GF-D8 (cell line): ENCODE data around the gene CELF4.

Experiments used
- DNase-seq: peaks from one replicate; lab custom pipeline; 2025; lab: John Stamatoyannopoulos, UW

The CELF4 gene

DNA sequence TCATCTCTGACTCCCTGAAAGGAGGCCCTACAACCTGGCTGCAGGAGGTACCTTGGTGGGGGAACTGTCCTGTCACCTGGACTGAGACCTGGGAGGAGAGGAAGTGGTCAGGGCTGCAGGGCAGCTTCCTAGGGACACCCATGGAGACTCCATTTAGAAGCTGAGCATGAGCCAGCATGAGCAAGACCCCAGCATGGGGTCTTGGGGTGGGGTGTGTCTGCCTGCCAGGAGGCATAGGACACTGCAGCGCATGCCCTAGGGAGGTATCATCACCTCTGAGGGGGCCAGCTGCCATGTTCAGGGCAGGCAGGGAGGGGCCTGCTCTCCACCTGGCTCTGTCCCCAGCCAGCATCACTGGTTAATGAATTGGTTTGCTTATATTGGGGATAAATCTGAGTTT lies 249.7 kb downstream of the CELF4 start:
- DNase-seq, result no peak

DNA sequence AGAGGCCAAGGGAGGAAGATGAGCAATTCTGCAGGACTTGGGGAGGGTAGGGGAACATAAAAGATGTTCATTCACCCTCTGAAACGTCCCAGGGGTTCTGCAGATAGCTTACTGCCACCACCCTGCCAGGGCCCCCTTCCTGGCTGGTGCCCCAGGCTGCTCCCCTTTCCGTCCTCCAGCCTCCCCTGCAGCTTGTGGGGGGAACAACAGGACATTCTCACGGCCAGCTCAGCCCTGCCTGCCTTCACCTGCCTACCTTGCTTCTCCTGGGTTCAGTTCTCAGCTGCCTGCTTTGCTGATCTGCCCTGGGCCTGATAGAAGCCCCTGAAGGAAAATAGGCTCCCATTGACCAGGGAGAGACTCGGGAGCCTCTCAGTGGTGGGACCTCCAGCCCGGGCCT lies 251.1 kb downstream of the CELF4 start:
- DNase-seq, result no peak

DNA sequence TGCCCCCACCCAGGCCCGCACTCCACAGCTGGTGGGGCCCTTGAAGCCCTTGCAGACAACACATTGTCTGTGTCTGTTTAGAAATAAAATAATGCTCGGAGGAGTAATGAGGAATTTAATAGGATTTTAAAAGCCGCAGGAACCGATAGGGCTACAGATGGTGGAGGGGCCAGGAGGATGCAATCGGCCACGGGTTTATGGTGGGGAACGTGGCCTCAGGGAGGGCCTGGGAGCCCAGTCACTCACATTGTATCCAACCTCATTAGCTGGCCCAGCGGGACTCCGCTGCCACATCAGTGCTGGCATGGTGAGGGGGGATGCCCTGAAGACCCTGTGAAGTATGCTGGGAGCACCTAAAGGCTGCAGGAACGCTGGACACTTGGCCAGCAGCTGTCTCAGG lies 252.0 kb downstream of the CELF4 start:
- DNase-seq, result no peak

DNA sequence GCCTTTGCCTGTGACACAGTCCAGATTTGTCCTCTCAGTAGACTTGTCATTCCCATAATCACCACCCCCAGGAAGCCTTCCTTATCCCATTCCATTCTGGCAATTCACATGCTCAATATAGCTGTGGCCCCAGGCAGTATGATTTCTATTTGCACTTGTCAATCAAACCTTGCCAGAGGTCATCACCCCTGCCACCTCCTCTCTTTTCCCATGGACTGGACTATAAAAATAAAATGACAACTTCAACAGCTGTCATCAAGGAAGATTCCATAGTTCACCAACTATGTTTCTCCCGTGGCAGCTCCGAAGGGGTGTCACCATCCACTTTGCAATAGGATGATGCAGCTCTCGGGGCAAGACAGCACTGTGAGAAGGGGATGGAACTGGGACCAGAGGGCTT lies 255.7 kb downstream of the CELF4 start:
- DNase-seq, result no peak

DNA sequence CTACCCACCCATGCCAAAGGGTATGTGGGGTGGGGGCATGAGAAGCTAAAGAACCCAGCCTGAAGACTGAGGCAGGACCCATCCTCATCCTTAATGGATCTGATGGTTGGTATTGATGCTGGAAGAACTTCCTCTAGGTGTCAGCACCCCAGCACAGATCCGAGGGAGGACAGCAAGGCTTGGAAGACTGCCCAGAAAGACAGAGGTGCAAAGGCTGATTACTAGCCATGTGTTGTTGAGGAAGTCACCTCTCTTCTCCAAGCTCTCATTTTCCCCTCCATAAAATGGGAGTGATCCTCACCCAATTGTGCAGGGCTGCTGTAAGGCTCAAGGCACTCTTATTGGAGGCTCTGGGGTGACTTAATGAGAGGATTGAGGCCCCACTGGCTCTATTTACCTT lies 256.5 kb downstream of the CELF4 start:
- no peak for DNase-seq

DNA sequence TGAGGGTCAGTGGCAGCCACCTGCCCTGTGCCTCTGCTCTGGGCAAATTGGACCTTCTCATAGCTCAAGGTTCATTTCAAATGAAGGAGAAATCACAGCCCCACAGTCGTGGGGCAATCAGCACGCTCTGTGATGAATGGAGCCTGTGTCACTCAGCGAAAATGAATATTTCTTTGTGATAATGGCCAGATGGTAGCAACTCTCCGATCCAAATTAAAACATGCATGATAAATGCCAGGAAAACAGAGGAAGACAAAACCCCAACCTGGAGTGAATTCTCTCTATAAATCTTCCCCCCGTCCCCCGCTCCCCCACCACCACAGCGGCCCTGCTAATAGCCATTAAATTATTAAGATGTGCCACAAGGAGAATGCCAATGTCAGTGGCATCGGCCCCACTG lies 258.4 kb downstream of the CELF4 start:
- no peak for DNase-seq

DNA sequence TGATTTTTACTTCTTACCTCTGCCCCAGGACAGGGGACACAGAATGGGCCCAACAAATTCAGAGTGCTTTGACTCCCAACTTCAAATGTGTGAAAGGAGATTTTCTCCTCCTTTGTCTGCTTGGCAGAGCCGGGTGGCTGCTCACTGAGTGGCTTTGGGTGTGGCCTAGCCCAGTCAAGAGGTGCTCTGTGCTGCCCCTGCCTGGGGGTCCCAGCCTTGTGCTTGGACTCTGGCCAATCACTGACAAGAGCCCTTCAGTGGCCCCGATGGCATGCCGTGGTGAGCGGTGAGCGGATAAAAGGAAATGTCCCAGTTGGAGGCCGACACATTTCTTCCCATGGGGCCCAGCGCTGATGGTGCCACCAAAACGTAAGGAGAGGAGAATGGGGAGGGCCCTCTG lies 259.2 kb downstream of the CELF4 start:
- DNase-seq, result no peak

DNA sequence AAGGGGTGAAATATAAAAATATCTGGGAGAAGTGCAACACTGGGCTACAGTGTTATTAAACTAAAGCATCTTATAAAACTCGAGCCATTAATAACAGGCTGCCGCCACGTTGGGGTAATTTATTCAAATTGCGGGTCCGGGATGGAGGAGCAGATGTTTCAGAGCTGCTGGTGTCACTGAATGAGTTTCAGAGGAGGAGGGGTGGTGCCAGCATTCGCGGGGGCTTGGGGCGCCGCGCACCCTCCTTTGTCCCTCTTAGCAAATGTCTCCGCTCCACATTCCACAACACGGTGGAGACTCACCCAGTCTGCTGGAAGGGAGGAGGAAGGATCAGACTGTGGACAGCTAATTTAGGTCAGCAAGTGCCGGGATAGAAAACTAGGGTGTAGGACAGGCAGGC lies 260.5 kb downstream of the CELF4 start:
- no peak for DNase-seq

DNA sequence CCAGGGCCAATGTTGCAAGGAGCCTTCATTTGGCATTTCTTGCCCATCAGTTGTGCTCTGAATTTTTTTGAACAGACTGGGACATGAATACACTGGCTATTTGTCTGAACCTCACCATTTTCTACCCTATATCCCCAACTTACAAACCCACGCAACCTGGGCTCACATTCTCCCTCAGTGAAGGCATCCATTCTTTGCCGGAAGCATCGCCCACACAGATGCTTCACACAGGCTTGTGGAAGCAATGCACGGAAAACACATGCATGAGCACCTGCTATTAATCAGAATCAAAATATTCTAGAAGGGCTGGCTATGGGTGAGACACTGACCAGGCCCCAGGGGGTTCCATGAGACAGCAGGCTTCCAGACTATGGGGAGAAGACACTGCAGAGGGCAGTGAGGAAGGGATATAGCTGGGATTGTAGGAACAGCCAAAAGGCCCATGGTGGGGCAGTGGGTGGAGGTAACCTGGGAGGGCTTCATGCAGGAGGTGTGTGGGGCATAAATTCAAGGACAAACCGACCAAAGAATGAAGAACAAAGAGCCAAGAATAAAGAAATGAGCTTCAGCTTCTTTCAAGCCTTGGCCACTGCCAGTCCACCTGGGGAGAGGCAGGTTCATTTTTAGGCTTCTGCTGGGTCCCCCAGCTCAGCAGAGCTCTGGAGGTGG lies 261.5 kb downstream of the CELF4 start:
- DNase-seq, result no peak

DNA sequence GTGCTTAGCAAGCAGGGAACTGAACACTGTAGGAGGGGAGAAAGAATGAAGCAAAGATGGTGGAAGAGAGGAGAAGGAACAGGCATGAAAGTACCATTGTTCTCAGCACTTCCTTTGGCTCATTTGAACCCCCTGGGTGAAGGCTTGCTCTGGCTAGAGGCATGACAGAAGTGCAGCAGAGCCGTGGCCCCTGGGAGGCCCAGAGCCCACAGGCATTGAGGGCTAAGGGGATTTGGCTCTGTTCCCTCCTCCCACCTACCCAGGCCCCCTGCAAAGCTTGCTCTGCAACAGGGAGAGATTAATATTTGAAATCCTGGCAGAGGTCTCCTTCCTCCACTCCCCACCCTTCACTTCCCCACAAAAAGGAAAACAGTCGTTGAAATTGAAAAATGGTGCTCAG lies 262.6 kb downstream of the CELF4 start:
- DNase-seq, result no peak

DNA sequence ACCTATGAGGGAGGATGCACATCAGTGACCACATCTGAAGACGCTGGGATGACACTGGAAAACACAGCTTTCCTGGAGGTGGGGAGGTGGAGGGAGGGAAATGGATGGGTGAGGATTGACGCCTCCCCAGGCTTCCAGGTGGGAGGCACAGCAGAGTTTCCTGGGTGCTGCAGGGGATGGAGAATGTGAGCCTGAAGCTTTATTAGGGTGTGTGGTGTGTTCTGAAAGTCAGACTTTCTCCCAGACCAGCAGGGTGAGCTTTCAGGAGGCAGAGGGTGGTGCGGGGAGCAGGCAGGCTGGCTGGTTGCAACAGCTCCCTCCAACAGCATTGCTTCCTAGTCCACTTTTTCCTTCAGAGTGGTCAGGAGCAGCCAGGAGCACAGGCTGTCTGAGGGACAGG lies 263.1 kb downstream of the CELF4 start:
- DNase-seq, result no peak

DNA sequence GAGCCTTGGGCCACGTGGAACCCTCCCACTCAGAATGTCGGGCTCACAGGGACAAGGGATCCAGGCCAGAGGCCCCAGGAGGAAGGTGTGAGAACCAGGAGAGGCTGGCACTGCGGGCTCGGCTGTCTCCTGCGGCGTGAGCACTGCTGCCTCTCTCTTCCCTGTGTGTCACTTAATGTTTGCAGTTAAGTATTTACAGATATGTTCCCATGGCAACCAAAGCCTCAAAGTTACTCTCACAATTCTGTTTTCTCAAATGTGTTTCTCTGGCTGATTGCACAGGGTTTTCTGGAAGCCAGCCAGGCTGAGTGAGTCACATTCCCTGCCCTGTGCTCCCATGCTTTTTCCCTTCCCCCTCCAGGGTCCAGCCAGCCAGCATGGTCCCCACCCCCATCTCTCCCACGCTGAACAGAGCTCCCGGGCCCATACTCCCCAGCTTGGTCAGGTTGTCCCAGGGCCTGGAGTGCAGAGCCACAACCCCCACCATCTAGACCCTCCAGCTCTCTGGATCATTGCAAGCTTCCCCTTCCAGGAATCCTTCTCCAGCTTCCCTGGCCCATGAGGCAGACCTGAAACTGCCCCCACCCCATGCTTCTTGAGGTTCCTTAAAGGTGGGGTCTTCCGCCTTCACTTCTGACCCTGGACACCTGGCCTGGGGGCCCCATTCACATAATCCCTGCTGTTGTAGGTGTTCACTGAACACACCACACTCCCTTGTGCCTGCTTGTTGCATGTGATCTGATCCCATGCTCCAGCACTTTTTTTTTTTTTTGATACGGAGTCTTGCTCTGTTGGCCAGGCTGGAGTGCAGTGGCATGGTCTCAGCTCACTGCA lies 265.9 kb downstream of the CELF4 start:
- no peak for DNase-seq

DNA sequence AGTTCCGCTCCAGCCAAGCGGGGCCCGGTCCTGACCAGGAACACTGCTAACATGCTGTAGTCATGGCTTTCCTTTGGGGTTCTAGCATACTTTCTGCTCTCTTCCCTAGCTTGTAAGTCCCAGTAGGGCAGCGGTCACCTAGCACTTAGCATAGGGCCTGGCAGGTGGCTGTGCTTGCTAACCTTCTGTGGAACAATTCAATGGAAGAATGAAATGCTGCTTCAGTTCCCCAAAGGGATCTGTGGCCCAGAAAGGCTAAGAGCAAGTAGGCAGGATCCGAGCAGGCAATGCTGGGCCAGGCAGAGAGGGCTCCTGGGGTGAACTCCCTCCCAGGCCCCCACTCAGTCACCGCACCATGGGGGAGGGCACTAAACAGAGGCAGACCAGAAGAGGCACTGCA lies 266.8 kb downstream of the CELF4 start:
- DNase-seq, result no peak

DNA sequence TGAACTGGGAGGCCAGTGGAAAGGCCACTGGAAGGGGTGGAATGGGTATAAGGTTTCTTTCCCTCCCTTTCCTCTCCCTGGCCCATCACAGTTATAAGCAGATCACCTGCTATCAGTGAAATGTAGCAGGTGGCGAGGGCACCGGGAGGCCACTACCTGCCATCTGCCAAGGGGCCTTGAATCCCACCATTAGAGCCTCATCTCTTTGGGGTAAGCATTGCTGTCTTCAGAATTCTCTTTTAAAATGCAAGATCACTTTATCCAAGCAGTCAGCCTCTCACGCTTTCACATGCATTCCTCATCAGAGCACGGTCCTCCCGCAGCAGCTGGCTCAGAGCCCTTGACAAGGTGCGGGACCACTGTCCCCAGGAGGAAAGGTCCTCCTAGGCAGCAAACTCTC lies 268.5 kb downstream of the CELF4 start:
- DNase-seq, result no peak

DNA sequence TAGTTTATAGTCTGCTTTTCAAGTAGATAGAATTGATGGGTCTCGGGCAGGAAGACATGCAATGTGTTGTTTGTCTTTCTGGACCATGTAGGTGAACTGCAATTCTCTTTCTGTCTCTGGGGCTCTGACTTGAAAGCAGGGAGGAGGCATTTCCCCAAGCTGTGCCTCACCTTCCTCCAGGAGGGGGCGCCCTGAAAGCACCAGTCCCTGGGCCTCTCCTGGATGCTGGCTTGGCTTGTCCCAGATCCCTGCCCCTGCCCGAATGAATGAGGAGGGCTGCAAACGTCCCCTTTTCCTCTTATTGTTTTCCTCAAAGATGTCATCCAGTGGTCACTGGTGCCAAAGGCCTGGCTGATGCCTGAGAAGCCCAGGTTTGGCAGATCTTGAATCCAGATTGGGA lies 270.6 kb downstream of the CELF4 start:
- DNase-seq, result no peak

DNA sequence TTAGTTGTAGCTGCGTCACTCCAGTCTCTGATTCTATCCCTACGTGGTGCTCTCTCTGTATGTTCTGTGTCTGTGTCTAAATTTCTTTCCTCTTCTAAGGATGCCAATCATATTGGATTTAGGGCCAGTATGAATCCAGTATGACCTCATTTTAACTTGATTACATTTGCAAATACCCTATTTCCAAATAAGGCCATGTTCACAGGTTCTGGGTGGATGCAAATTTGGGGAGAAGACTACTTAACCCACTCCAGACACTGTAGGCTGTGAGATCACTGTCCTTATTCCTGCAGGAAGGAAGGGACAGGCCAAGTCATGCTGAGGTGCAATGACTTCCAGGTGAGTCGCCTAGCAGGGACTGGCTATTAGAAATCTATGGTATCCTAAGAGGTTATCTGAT lies 272.2 kb downstream of the CELF4 start:
- DNase-seq, result no peak

DNA sequence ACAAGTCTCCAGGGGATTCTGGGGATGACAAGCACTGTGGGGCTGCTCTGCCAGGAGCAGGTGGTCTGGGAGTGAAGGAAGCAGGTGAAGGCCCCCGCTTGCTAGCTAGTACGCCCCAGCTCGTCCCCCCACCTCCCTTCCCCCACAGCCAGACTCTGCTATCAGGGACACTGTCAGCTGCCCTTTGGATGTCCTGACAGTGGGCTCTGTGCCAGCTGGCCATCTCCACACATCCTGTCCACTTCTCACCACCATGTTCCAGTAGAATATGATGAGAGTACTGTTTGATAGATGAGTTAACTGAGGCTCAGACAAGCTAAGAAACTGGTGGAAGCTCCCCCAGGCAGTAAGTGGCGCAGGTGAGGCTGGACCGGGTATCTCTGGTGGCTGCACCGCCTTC lies 276.2 kb downstream of the CELF4 start:
- no peak for DNase-seq

DNA sequence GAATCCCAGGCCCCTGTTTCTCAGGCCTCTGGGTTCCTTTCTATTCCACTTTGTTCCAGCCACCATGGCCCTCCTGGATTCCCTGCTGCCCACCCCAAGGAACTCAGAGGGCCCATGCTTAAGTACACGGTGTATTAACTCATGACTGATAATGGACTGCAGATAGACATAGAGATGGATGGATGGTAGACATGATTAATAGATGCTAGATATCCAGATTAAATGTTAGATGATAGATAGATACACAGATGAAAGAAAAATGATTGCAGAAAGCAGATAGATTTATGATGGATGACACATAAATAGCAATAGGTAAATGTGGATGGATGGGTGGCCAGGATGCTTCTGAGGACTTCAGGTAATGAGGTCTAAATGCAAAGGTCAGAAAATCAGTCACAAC lies 278.0 kb downstream of the CELF4 start:
- DNase-seq, result no peak

DNA sequence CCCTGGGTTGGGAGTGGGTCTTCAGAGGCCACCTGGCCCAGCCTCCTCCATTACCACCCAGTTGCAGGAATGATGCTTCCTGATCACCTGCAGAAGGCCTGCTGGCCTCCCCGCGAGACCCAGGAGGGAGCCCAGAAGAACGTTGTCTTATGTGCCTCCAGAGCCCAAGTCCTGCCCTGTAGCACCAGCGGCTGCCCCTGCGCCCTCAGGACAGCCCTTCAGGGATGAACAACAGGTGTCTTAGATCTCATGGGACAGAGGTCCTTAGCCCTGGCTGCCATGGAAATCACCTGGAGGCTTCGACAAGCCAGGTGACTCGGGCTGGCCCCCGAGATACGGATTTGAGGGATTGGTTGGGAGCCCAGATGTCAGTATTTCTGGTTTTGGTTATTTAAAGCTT lies 278.8 kb downstream of the CELF4 start:
- DNase-seq, result no peak

DNA sequence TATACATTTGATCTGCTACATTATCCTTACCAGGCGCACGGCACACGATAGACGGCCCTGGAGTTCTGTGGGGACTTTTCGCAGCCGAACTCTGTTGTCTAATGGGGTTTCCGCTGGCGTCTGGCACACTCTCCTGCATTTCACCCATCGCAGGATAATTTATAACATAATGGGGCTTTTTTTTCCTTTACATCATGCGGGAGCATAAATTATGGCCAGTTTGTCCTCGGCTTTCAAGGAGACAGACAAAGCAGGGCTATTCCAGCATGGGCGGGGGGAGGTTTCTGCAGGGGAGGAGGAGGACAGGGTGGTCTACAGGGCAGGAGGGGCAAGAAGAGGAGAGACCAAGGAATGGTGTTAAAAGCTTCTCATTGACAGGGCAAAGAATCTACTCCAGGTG lies 279.8 kb downstream of the CELF4 start:
- no peak for DNase-seq

DNA sequence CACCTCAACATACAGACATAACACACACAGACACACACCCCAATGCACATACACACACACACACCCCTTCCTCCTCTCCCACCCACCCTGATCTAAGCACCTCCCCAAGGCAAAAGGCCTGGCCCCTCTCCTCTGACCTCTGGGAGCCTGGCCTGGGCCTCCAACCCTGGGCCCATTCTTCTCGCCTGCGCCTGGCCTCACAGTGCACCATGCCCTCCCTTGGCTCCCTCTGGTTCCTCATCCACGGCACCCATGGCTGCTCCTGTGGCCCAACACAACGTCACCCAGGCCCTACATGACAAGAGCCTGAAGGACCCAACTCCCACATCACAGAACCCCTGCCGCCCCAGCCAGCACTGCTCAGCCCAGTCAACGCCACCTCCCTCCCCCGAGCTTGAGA lies 281.3 kb downstream of the CELF4 start:
- no peak for DNase-seq

DNA sequence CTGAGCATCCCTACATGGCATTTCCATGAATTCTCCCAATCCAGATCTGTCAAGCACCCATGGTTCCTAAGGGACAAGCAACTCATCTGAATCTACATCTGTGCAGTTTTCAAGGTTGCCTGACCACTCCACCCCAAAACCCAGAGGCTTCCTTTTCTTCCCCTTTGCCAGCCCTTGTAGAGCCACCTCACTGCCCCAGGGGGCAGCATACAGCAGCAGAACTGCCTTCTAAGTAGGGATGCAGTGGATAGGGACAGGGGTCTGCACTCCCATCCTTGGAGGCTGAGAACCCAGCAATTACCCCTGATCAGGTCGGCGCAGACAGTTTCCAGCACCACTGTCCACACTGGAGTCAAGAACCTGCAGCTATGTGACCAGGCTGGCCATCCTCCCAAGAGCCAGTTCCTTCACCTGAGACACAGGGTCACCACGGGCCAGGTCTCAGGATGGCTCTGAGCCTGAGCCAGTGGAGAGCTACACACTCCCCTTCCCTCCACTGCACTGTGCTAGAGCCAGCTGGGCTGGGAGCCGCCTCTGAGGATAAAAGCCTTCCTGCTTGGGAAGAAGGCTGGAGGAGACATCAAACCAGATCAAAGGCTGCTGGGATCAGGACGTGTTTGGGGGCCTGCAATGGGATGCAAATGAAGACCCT lies 283.1 kb downstream of the CELF4 start:
- DNase-seq, result no peak

DNA sequence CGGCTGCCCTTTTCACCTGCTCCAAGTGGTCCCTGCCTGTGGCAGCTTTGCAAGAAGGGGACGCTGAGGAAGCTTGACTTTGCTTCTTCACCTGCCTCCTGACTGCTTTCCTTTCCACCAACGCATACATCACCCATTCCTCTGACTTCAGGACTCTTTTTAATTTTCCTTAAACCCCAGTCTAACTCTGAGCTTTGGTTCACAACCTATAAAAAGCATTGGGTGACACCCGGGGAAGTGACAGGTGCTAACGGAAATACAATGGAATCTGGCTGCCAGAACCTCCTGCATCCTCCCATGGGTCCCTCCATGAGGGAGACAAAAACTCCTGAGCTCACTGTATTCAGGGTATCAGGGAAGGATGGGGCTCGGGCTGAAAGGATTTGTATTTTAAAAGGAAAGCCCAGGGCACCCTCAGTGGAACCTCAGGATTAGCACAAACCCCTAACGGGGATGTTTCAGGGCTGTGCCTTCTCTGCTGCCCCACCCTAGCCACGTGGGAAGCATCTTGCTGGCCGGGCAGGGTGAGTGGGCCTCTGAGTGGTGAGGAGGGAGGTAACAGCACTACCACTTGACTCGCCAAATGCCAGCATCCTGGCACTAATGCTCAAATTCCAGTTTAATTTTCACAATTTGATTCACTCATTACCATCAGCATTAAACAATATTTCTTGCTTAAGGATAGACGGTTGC lies 284.8 kb downstream of the CELF4 start:
- no peak for DNase-seq
